ENCODE measurements around the gene CDYL2.

Gene CDYL2

GRCh38 chr16:80611171-80611929 is 193.0 kb downstream of the CDYL2 start (continued):
- TF ChIP-seq BACH2 (CRISPR knock-in tag; IDR thresholded peaks at IDR 0.05; ENCODE audit: borderline replicate concordance) (no peak), CSRNP3 (CRISPR knock-in tag; IDR thresholded peaks at IDR 0.05) (no peak), ZC3H10 (CRISPR knock-in tag; IDR thresholded peaks at IDR 0.05) (no peak), ZFP30 (CRISPR knock-in tag; IDR thresholded peaks at IDR 0.05) (no peak), PPARA (CRISPR knock-in tag; IDR thresholded peaks at IDR 0.05; ENCODE audit: borderline replicate concordance) (no peak), ISL1 (CRISPR knock-in tag; IDR thresholded peaks at IDR 0.05) (no peak), ZFP3 (CRISPR knock-in tag; IDR thresholded peaks at IDR 0.05) (no peak), ARNTL (CRISPR knock-in tag; IDR thresholded peaks at IDR 0.05; ENCODE audit: borderline replicate concordance, low read depth) (no peak)
- TF ChIP-seq, protein P1, sequence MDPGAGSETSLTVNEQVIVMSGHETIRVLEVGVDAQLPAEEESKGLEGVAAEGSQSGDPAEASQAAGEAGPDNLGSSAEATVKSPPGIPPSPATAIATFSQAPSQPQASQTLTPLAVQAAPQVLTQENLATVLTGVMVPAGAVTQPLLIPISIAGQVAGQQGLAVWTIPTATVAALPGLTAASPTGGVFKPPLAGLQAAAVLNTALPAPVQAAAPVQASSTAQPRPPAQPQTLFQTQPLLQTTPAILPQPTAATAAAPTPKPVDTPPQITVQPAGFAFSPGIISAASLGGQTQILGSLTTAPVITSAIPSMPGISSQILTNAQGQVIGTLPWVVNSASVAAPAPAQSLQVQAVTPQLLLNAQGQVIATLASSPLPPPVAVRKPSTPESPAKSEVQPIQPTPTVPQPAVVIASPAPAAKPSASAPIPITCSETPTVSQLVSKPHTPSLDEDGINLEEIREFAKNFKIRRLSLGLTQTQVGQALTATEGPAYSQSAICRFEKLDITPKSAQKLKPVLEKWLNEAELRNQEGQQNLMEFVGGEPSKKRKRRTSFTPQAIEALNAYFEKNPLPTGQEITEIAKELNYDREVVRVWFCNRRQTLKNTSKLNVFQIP (CRISPR knock-in tag; IDR thresholded peaks at IDR 0.05; ENCODE audit: borderline replicate concordance, low read depth), result no peak

DNA sequence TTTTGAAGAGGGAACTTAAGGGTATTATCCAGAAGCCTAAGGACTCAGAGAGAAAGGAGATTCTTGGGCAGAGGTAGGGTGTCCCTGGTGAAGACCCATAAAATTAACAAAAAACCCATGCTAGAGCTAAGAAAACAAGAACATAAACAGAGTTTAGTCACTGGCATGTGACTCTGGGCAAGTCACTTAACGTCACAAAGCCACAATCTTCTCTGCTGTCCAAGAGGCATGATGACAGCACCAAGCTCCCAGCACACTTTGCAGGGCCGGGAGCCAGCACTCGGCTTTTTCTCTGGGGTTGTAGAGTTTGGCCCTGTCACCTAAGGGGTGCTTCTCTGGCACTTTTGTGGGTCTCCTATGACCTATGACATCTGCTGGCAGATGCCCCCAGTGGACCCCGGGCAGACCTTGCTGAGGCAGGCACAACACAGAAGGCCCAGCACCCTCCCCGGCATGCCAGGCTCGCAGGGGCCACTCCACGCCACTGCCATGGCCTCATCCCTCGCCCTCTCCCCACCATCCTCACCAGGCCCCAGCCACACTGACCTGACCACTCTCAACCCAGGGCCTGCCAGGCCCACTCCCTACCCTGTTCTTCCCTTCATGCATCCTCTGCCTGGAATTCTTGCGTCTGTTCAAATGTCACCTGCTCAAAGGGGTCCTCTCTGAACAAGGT is 193.8 kb downstream of the CDYL2 start:
- no peak for ATAC-seq

GRCh38 chr16:80608946-80609345 is 195.5 kb downstream of the CDYL2 start:
- no peak for TF ChIP-seq OSR1 (CRISPR knock-in tag; IDR thresholded peaks at IDR 0.05)
- TF ChIP-seq TOX (CRISPR knock-in tag; IDR thresholded peaks at IDR 0.05; ENCODE audit: borderline replicate concordance), result no peak
- no peak for TF ChIP-seq ZFP30 (CRISPR knock-in tag; IDR thresholded peaks at IDR 0.05)
- no peak for TF ChIP-seq CSRNP3 (CRISPR knock-in tag; IDR thresholded peaks at IDR 0.05)
- TF ChIP-seq ZNF70 (CRISPR knock-in tag; IDR thresholded peaks at IDR 0.05), result no peak
- TF ChIP-seq PATZ1 (CRISPR knock-in tag; IDR thresholded peaks at IDR 0.05; ENCODE audit: borderline replicate concordance), result no peak
- TF ChIP-seq ZFP3 (CRISPR knock-in tag; IDR thresholded peaks at IDR 0.05), result no peak
- TF ChIP-seq CSDC2 (CRISPR knock-in tag; IDR thresholded peaks at IDR 0.05), result no peak
- no peak for TF ChIP-seq CREB5 (CRISPR knock-in tag; IDR thresholded peaks at IDR 0.05; ENCODE audit: low read depth)
- TF ChIP-seq ISL1 (CRISPR knock-in tag; IDR thresholded peaks at IDR 0.05), result no peak
- no peak for TF ChIP-seq PPARA (CRISPR knock-in tag; IDR thresholded peaks at IDR 0.05; ENCODE audit: borderline replicate concordance)
- no peak for TF ChIP-seq ZNF565 (CRISPR knock-in tag; conservative IDR thresholded peaks at IDR 0.05; ENCODE audit: low read depth)
- no peak for TF ChIP-seq RARB (CRISPR knock-in tag; IDR thresholded peaks at IDR 0.05)
- no peak for ATAC-seq

More for the DNA sequence above, 193.8 kb downstream of the CDYL2 start:
- TF ChIP-seq GLIS3 (CRISPR knock-in tag; IDR thresholded peaks at IDR 0.05), result no peak
- TF ChIP-seq ZC3H10 (CRISPR knock-in tag; IDR thresholded peaks at IDR 0.05), result no peak
- no peak for TF ChIP-seq ESRRG (CRISPR knock-in tag; IDR thresholded peaks at IDR 0.05)
- no peak for TF ChIP-seq ZNF8 (CRISPR knock-in tag; IDR thresholded peaks at IDR 0.05)
- TF ChIP-seq PPARA (CRISPR knock-in tag; IDR thresholded peaks at IDR 0.05; ENCODE audit: borderline replicate concordance), result no peak
- TF ChIP-seq CREB5 (CRISPR knock-in tag; IDR thresholded peaks at IDR 0.05; ENCODE audit: low read depth), result no peak
- TF ChIP-seq, protein P1 (CRISPR knock-in tag; IDR thresholded peaks at IDR 0.05; ENCODE audit: borderline replicate concordance, low read depth), result no peak
- TF ChIP-seq ZFP30 (CRISPR knock-in tag; IDR thresholded peaks at IDR 0.05), result no peak

Data from SK-N-SH treated with all-trans-retinoic acid at 6 μM for 48 hours (cell line).